HepG2 (cell line): ENCODE results near the gene HSF4. TPM values are rescaled to one million over a fixed set of nuclear protein-coding genes. Genes with fewer than 3 reads are reported as not detected.

Source experiments
- ATF1 ChIP-seq: IDR thresholded peaks from 2 replicates; pipeline ENCODE4 v1.6.1; 2016; ENCODE audit warnings: mild to moderate bottlenecking, control low read depth
- CCAR2 ChIP-seq: fragments of 200-400 bp; formaldehyde crosslinking; optimal IDR thresholded peaks from 2 replicates; pipeline ENCODE3; 2018; ENCODE audit warnings: low read depth, mild to moderate bottlenecking, low read length, moderate library complexity
- PCBP1 ChIP-seq: fragments of 200-400 bp; formaldehyde crosslinking; IDR thresholded peaks from 2 replicates; pipeline ENCODE4 v1.6.1; 2017; ENCODE audit warnings: mild to moderate bottlenecking, low read depth, low read length, borderline replicate concordance
- ZFP36L2 ChIP-seq: sonication (generic); formaldehyde crosslinking; IDR thresholded peaks from 2 replicates; pipeline ENCODE4 v1.4.0; 2020; ENCODE audit warnings: missing genetic modification reagents
- ZKSCAN5 ChIP-seq: sonication (generic); formaldehyde crosslinking; IDR thresholded peaks from 2 replicates; pipeline ENCODE4 v1.5.1; 2020; ENCODE audit warnings: mild to moderate bottlenecking, missing genetic modification reagents
- ZNF746 ChIP-seq: sonication (generic); formaldehyde crosslinking; IDR thresholded peaks from 2 replicates; pipeline ENCODE4 v1.8.0; 2022; ENCODE audit warnings: mild to moderate bottlenecking, missing genetic modification reagents
- polyA plus RNA-seq, 8 experiments: library from polyadenylated mRNA; depleted of rRNA in 3 of 8; stranded (reverse) in 7 of 8; unstranded in 1 of 8; fragments of >200 nt; fragmentation: Illumina TruSeq in 4 of 8; extraction: Trizol in 4 of 8; gene quantifications; 2 replicates each; pipeline versions ENCODE4 v1.2.1 to v1.2.3, GENCODE V29; 2011 to 2016; ENCODE audit warnings: low read depth in 4 of 8, missing spikeins in 1 of 8, mixed read lengths in 1 of 8; ENCODE audit not compliant: insufficient read depth in 1 of 8
- total RNA-seq, 5 experiments: library from RNA; depleted of rRNA; stranded (reverse); fragments of >200 nt; fragmentation: Illumina TruSeq; extraction: Trizol; gene quantifications; 2 replicates each; pipeline ENCODE4 v1.2.3, GENCODE V29; 2016; ENCODE audit warnings: low read depth in 1 of 5
- TF ChIP-seq, protein P1 (sequence below): sonication (generic); formaldehyde crosslinking; IDR thresholded peaks from 2 replicates; pipeline ENCODE4 v1.8.0; 2022; ENCODE audit warnings: missing genetic modification reagents, mild to moderate bottlenecking, borderline replicate concordance
- TF ChIP-seq, protein P2 (sequence below): sonication (generic); formaldehyde crosslinking; IDR thresholded peaks from 2 replicates; pipeline ENCODE4 v1.5.0; 2020; ENCODE audit warnings: mild to moderate bottlenecking, missing genetic modification reagents
- TF ChIP-seq, protein P3 (sequence below): sonication (generic); formaldehyde crosslinking; IDR thresholded peaks from 2 replicates; pipeline ENCODE4 v1.9.0; 2021; ENCODE audit warnings: missing genetic modification reagents, mild to moderate bottlenecking, borderline replicate concordance
- TF ChIP-seq, protein P4 (sequence below): sonication (generic); formaldehyde crosslinking; IDR thresholded peaks from 2 replicates; pipeline ENCODE4 v1.8.0; 2022; ENCODE audit warnings: missing genetic modification reagents, mild to moderate bottlenecking, inconsistent platforms, borderline replicate concordance
- TF ChIP-seq, protein P5 (sequence below): sonication (generic); formaldehyde crosslinking; IDR thresholded peaks from 2 replicates; pipeline ENCODE4 v1.9.0; 2021; ENCODE audit warnings: mild to moderate bottlenecking, missing genetic modification reagents
- TF ChIP-seq, protein P6 (sequence below): sonication (generic); formaldehyde crosslinking; IDR thresholded peaks from 2 replicates; pipeline ENCODE4 v1.4.0; 2020; ENCODE audit warnings: mild to moderate bottlenecking, missing genetic modification reagents

Gene HSF4
- total and polyA plus RNA-seq, 2 of the 13 experiments (the other 11 are each of a cell fraction or from before 2014, with no cell fraction given) = 3.5 to 16.9 TPM

DNA sequence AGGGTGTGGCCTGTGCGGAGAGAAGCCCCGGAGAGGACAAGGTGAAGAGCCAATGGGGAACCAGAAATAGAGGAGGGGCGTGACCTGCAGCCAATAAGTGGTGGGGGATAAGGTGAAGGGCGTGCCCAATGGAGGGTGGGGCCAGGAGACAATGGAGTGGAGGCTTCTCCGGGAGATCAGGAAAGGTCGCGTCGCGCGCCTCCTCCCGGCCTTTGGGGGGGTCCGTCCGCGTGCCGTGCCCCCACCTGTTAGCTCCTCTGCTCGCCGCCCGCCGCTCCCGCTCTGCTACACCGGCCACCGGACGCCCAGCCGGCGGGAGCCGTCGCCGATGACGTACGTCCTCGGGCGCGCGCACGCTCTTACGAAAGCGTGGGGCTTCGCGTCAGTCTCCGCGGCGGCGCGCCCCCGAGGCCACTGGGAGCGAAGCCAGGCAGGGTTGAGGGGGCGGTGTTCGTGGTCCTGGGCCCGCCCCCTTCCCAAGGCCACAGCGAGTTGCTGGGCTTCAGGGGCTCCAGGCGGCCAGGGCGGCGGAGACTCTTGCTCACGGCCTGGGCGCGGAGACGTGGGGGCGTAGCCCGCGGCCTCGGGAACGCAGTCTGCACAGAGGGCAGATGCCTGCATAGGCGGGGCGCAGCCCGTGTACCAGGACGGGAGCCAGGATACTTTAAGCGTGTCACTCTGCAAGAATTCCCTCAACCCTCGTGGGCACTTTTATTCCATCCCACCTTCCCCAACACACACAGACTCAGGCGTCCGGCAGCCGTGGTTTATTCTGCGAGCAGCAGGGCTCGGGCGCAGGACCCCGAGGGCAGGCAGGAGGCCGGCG lies 19.3 kb downstream of the HSF4 start, which contains the start of gene MATCAP1 (continued):
- TF ChIP-seq, protein P1, sequence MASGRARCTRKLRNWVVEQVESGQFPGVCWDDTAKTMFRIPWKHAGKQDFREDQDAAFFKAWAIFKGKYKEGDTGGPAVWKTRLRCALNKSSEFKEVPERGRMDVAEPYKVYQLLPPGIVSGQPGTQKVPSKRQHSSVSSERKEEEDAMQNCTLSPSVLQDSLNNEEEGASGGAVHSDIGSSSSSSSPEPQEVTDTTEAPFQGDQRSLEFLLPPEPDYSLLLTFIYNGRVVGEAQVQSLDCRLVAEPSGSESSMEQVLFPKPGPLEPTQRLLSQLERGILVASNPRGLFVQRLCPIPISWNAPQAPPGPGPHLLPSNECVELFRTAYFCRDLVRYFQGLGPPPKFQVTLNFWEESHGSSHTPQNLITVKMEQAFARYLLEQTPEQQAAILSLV = peak; percentile 75
- TF ChIP-seq, protein P2, sequence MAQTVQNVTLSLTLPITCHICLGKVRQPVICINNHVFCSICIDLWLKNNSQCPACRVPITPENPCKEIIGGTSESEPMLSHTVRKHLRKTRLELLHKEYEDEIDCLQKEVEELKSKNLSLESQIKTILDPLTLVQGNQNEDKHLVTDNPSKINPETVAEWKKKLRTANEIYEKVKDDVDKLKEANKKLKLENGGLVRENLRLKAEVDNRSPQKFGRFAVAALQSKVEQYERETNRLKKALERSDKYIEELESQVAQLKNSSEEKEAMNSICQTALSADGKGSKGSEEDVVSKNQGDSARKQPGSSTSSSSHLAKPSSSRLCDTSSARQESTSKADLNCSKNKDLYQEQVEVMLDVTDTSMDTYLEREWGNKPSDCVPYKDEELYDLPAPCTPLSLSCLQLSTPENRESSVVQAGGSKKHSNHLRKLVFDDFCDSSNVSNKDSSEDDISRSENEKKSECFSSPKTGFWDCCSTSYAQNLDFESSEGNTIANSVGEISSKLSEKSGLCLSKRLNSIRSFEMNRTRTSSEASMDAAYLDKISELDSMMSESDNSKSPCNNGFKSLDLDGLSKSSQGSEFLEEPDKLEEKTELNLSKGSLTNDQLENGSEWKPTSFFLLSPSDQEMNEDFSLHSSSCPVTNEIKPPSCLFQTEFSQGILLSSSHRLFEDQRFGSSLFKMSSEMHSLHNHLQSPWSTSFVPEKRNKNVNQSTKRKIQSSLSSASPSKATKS = no peak
- TF ChIP-seq PCBP1 (peak; percentile 66; the same call in 1 of the 2 replicates), ZKSCAN5 (CRISPR knock-in tag) (no peak), ZNF746 (CRISPR knock-in tag) (peak; percentile 29; the same call in 1 of the 2 replicates), ATF1 (CRISPR knock-in tag) (no peak; the same call in none of the 2 replicates), ZFP36L2 (no peak), CCAR2 (no peak)
- TF ChIP-seq, protein P3, sequence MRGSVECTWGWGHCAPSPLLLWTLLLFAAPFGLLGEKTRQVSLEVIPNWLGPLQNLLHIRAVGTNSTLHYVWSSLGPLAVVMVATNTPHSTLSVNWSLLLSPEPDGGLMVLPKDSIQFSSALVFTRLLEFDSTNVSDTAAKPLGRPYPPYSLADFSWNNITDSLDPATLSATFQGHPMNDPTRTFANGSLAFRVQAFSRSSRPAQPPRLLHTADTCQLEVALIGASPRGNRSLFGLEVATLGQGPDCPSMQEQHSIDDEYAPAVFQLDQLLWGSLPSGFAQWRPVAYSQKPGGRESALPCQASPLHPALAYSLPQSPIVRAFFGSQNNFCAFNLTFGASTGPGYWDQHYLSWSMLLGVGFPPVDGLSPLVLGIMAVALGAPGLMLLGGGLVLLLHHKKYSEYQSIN (CRISPR knock-in tag) = no peak
- TF ChIP-seq, protein P4, sequence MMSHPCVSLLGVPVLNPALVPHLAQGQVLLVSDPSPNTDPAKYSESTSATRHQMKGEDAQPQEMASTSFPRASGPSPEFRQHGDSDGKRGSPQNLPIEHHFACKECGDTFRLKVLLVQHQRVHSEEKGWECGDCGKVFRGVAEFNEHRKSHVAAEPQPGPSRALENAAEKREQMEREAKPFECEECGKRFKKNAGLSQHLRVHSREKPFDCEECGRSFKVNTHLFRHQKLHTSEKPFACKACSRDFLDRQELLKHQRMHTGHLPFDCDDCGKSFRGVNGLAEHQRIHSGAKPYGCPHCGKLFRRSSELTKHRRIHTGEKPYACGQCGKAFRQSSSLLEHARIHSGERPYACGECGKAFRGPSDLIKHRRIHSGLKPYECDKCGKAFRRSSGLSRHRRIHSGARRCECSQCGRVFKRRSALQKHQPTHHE (CRISPR knock-in tag) = peak; percentile 71; the same call in 1 of the 2 replicates
- TF ChIP-seq, protein P5, sequence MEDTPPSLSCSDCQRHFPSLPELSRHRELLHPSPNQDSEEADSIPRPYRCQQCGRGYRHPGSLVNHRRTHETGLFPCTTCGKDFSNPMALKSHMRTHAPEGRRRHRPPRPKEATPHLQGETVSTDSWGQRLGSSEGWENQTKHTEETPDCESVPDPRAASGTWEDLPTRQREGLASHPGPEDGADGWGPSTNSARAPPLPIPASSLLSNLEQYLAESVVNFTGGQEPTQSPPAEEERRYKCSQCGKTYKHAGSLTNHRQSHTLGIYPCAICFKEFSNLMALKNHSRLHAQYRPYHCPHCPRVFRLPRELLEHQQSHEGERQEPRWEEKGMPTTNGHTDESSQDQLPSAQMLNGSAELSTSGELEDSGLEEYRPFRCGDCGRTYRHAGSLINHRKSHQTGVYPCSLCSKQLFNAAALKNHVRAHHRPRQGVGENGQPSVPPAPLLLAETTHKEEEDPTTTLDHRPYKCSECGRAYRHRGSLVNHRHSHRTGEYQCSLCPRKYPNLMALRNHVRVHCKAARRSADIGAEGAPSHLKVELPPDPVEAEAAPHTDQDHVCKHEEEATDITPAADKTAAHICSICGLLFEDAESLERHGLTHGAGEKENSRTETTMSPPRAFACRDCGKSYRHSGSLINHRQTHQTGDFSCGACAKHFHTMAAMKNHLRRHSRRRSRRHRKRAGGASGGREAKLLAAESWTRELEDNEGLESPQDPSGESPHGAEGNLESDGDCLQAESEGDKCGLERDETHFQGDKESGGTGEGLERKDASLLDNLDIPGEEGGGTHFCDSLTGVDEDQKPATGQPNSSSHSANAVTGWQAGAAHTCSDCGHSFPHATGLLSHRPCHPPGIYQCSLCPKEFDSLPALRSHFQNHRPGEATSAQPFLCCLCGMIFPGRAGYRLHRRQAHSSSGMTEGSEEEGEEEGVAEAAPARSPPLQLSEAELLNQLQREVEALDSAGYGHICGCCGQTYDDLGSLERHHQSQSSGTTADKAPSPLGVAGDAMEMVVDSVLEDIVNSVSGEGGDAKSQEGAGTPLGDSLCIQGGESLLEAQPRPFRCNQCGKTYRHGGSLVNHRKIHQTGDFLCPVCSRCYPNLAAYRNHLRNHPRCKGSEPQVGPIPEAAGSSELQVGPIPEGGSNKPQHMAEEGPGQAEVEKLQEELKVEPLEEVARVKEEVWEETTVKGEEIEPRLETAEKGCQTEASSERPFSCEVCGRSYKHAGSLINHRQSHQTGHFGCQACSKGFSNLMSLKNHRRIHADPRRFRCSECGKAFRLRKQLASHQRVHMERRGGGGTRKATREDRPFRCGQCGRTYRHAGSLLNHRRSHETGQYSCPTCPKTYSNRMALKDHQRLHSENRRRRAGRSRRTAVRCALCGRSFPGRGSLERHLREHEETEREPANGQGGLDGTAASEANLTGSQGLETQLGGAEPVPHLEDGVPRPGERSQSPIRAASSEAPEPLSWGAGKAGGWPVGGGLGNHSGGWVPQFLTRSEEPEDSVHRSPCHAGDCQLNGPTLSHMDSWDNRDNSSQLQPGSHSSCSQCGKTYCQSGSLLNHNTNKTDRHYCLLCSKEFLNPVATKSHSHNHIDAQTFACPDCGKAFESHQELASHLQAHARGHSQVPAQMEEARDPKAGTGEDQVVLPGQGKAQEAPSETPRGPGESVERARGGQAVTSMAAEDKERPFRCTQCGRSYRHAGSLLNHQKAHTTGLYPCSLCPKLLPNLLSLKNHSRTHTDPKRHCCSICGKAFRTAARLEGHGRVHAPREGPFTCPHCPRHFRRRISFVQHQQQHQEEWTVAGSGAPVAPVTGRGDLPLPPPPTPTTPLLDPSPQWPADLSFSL = no peak
- TF ChIP-seq, protein P6, sequence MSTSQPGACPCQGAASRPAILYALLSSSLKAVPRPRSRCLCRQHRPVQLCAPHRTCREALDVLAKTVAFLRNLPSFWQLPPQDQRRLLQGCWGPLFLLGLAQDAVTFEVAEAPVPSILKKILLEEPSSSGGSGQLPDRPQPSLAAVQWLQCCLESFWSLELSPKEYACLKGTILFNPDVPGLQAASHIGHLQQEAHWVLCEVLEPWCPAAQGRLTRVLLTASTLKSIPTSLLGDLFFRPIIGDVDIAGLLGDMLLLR (CRISPR knock-in tag) = 0 out of 2 replicates have a peak, but pooled peaks have one; percentile 21
